GM21737 (cell line): ENCODE data around the gene ZNF516.

Experiments
- ATAC-seq: cut with Tn5 transposase; IDR thresholded peaks from one replicate; pipeline ENCODE4 v1.9.1; 2021; ENCODE audit warnings: mild to moderate bottlenecking, moderate library complexity; ENCODE audit not compliant: unreplicated experiment

The ZNF516 gene

GRCh38 chr18:76348267-76349066 is 146.6 kb downstream of the ZNF516 start:
- no peak for ATAC-seq

- ATAC-seq: no peak
These were observed 147.7 kb downstream of the ZNF516 start for GRCh38 chr18:76347341-76347740.

- no peak for ATAC-seq
These were observed 148.4 kb downstream of the ZNF516 start for GRCh38 chr18:76346490-76347130.

- no peak for ATAC-seq
These were observed 149.1 kb downstream of the ZNF516 start for GRCh38 chr18:76345901-76346300.

GRCh38 chr18:76343938-76344569 is 151.0 kb downstream of the ZNF516 start:
- ATAC-seq: no peak

- ATAC-seq: no peak
These were observed 154.6 kb downstream of the ZNF516 start for GRCh38 chr18:76340410-76340809.

- ATAC-seq: no peak
These were observed 155.8 kb downstream of the ZNF516 start for GRCh38 chr18:76339246-76339620.

GRCh38 chr18:76338619-76339245 is 156.3 kb downstream of the ZNF516 start:
- ATAC-seq: no peak

GRCh38 chr18:76338088-76338487 is 157.0 kb downstream of the ZNF516 start:
- no peak for ATAC-seq

GRCh38 chr18:76335859-76336640 is 159.0 kb downstream of the ZNF516 start:
- ATAC-seq: no peak

GRCh38 chr18:76328140-76328539 is 166.9 kb downstream of the ZNF516 start:
- ATAC-seq: no peak

- ATAC-seq: no peak
These were observed 171.2 kb downstream of the ZNF516 start for GRCh38 chr18:76323891-76324290.

- no peak for ATAC-seq
These were observed 172.4 kb downstream of the ZNF516 start for GRCh38 chr18:76322686-76323085.

- ATAC-seq: no peak
These were observed 175.7 kb downstream of the ZNF516 start for GRCh38 chr18:76319366-76319765.

GRCh38 chr18:76318607-76319006 is 176.4 kb downstream of the ZNF516 start:
- no peak for ATAC-seq

- no peak for ATAC-seq
These were observed 177.9 kb downstream of the ZNF516 start for GRCh38 chr18:76317136-76317535.

- no peak for ATAC-seq
These were observed 179.3 kb downstream of the ZNF516 start for GRCh38 chr18:76315722-76316230.

- ATAC-seq: no peak
These were observed 180.5 kb downstream of the ZNF516 start for GRCh38 chr18:76314496-76314895.

GRCh38 chr18:76314015-76314414 is 181.0 kb downstream of the ZNF516 start:
- no peak for ATAC-seq
